H9 (cell line): ENCODE data around the gene KCNH5. TPM values are rescaled to one million over a fixed set of nuclear protein-coding genes. Genes with fewer than 3 reads are reported as not detected.

Experiments
- DNase-seq: peaks from one replicate; pipeline ENCODE4 v3.0.0-alpha.2; 2017
- H2AFZ ChIP-seq: one replicate; pipeline ENCODE4 v1.6.1; 2013; ENCODE audit warnings: mild to moderate bottlenecking, low read length, control low read depth, moderate library complexity
- H2AK5ac ChIP-seq: 2 replicates; pipeline ENCODE4 v1.6.1; 2013; ENCODE audit warnings: low read length, control low read depth, mixed read lengths; ENCODE audit not compliant: insufficient read length
- H2BK120ac ChIP-seq: one replicate; pipeline ENCODE4 v1.6.1; 2013; ENCODE audit warnings: low read depth, mild to moderate bottlenecking, low read length, control low read depth, inconsistent platforms; ENCODE audit not compliant: poor library complexity, severe bottlenecking
- H2BK12ac ChIP-seq: 2 replicates; pipeline ENCODE4 v1.6.1; 2013; ENCODE audit warnings: low read length, control low read depth, mixed read lengths, low read depth; ENCODE audit not compliant: insufficient read length
- H2BK15ac ChIP-seq: 2 replicates; pipeline ENCODE4 v1.6.1; 2013; ENCODE audit warnings: low read depth, low read length, control low read depth
- H2BK20ac ChIP-seq: one replicate; pipeline ENCODE4 v1.6.1; 2013; ENCODE audit warnings: low read depth, mild to moderate bottlenecking, low read length, control low read depth, inconsistent platforms; ENCODE audit not compliant: poor library complexity, severe bottlenecking
- H2BK5ac ChIP-seq: 2 replicates; pipeline ENCODE4 v1.6.1; 2013; ENCODE audit warnings: low read length, control low read depth, mixed read lengths; ENCODE audit not compliant: insufficient read length
- H3K14ac ChIP-seq: 2 replicates; pipeline ENCODE4 v1.6.1; 2013; ENCODE audit warnings: low read length, control low read depth; ENCODE audit not compliant: insufficient read depth
- H3K18ac ChIP-seq: 2 replicates; pipeline ENCODE4 v1.6.1; 2013; ENCODE audit warnings: low read depth, mild to moderate bottlenecking, mixed read lengths, low read length, control low read depth; ENCODE audit not compliant: insufficient read length
- H3K23ac ChIP-seq: 2 replicates; pipeline ENCODE4 v1.6.1; 2013; ENCODE audit warnings: low read length, control low read depth, mixed read lengths, low read depth; ENCODE audit not compliant: insufficient read length
- H3K23me2 ChIP-seq: 2 replicates; pipeline ENCODE4 v1.6.1; 2013; ENCODE audit warnings: low read depth, mild to moderate bottlenecking, mixed read lengths, low read length, control low read depth; ENCODE audit not compliant: insufficient read length, poor library complexity, severe bottlenecking
- H3K27ac ChIP-seq: 2 replicates; pipeline ENCODE4 v1.5.1; 2013; ENCODE audit warnings: low read length, control low read depth, mixed read lengths, low read depth; ENCODE audit not compliant: insufficient read length
- H3K27me3 ChIP-seq: 2 replicates; pipeline ENCODE4 v1.6.1; 2013; ENCODE audit warnings: low read length, control low read depth, inconsistent platforms; ENCODE audit not compliant: insufficient read depth
- H3K4ac ChIP-seq: 2 replicates; pipeline ENCODE4 v1.6.1; 2013; ENCODE audit warnings: low read depth, mild to moderate bottlenecking, control low read depth, inconsistent platforms, low read length, moderate library complexity
- H3K4me1 ChIP-seq: 2 replicates; pipeline ENCODE4 v1.6.1; 2013; ENCODE audit warnings: low read length, control low read depth, inconsistent platforms; ENCODE audit not compliant: insufficient read depth
- H3K4me2 ChIP-seq: 2 replicates; pipeline ENCODE4 v1.6.1; 2013; ENCODE audit warnings: low read length, control low read depth, mixed read lengths; ENCODE audit not compliant: insufficient read length, insufficient read depth
- H3K56ac ChIP-seq: 2 replicates; pipeline ENCODE4 v1.6.1; 2013; ENCODE audit warnings: low read depth, mild to moderate bottlenecking, mixed read lengths, low read length, control low read depth; ENCODE audit not compliant: insufficient read length
- H3K79me1 ChIP-seq: 2 replicates; pipeline ENCODE4 v1.6.1; 2013; ENCODE audit warnings: low read depth, mild to moderate bottlenecking, moderate library complexity, low read length, control low read depth, inconsistent platforms; ENCODE audit not compliant: insufficient read depth, poor library complexity, severe bottlenecking
- H3K79me2 ChIP-seq: 2 replicates; pipeline ENCODE4 v1.6.1; 2013; ENCODE audit warnings: low read length, control low read depth, inconsistent platforms; ENCODE audit not compliant: insufficient read depth
- H3K9ac ChIP-seq: 2 replicates; pipeline ENCODE4 v1.6.1; 2013; ENCODE audit warnings: low read length, control low read depth, mixed read lengths; ENCODE audit not compliant: insufficient read length; ENCODE audit errors: extremely low read depth
- H3K9me3 ChIP-seq: one replicate; pipeline ENCODE4 v1.6.1; 2013; ENCODE audit warnings: low read depth, low read length, inconsistent platforms; ENCODE audit not compliant: control insufficient read depth
- H3T11ph ChIP-seq: one replicate; pipeline ENCODE4 v1.6.1; 2013; ENCODE audit warnings: mild to moderate bottlenecking, low read length, control low read depth, inconsistent platforms
- H4K20me1 ChIP-seq: one replicate; pipeline ENCODE4 v1.6.1; 2013; ENCODE audit not compliant: control insufficient read depth, insufficient read length, insufficient read depth
- H4K5ac ChIP-seq: 2 replicates; pipeline ENCODE4 v1.6.1; 2013; ENCODE audit warnings: low read depth, mild to moderate bottlenecking, mixed read lengths, low read length, control low read depth; ENCODE audit not compliant: insufficient read length
- H4K8ac ChIP-seq: replicated peaks from 2 replicates; pipeline ENCODE4 v1.6.1; 2013; ENCODE audit warnings: low read length, control low read depth, mixed read lengths, low read depth; ENCODE audit not compliant: insufficient read length
- H4K91ac ChIP-seq: 2 replicates; pipeline ENCODE4 v1.6.1; 2013; ENCODE audit warnings: low read depth, mild to moderate bottlenecking, moderate library complexity, mixed read lengths, low read length, control low read depth; ENCODE audit not compliant: insufficient read length
- H3K27ac Mint-ChIP-seq, 3 experiments: 2 replicates in 2 of 3; 3 replicates in 1 of 3; pipeline ENCODE4 v1.8.0; 2020 to 2021; ENCODE audit warnings: mixed read lengths in 3 of 3, mild to moderate bottlenecking in 1 of 3, moderate library complexity in 1 of 3
- H3K27me3 Mint-ChIP-seq: 2 replicates; pipeline ENCODE4 v1.8.0; 2021; ENCODE audit warnings: low read depth, mild to moderate bottlenecking, moderate library complexity, mixed read lengths
- H3K36me3 Mint-ChIP-seq, 3 experiments: 2 replicates in 2 of 3; 3 replicates in 1 of 3; pipeline ENCODE4 v1.8.0; 2020 to 2021; ENCODE audit warnings: low read depth in 3 of 3, mixed read lengths in 3 of 3; ENCODE audit not compliant: insufficient read depth in 1 of 3
- H3K4me1 Mint-ChIP-seq, 2 experiments: 2 replicates each; pipeline ENCODE4 v1.8.0; 2020; ENCODE audit warnings: mixed read lengths in 2 of 2
- H3K4me3 Mint-ChIP-seq, 2 experiments: 2 replicates in 1 of 2; 3 replicates in 1 of 2; pipeline ENCODE4 v1.8.0; 2020 to 2021; ENCODE audit warnings: mild to moderate bottlenecking in 2 of 2, mixed read lengths in 2 of 2, moderate library complexity in 1 of 2
- H3K9me3 Mint-ChIP-seq, 2 experiments: 2 replicates in 1 of 2; 3 replicates in 1 of 2; pipeline ENCODE4 v1.8.0; 2020; ENCODE audit warnings: mild to moderate bottlenecking in 2 of 2, mixed read lengths in 2 of 2, moderate library complexity in 1 of 2
- CTCF ChIP-seq: fragments of 200-600 bp; sonication (generic); conservative IDR thresholded peaks from 3 replicates; pipeline ENCODE4 v1.8.0; 2021; ENCODE audit warnings: antibody characterized with exemption, mild to moderate bottlenecking
- WGBS: extraction: QIAGEN DNeasy Blood & Tissue Kit; methylation state at CpG from one replicate; pipeline ENCODE4 v1.1.7; 2013; ENCODE audit warnings: missing lambda C conversion rate, low lambda C conversion rate, mixed read lengths; ENCODE audit not compliant: insufficient read length; ENCODE audit errors: extremely low coverage; 5-methylcytosine and 5-hydroxymethylcytosine counted together
- total RNA-seq: library from RNA; stranded (reverse); gene quantifications from 2 replicates; pipeline ENCODE4 v1.2.1, GENCODE V29; 2021

KCNH5 gene
- total RNA-seq, 1 experiment from 2014 or later, result 0.42 TPM

- no peak overlapping the region for H2AK5ac ChIP-seq
- no peak overlapping the region for H3K4me2 ChIP-seq
- no peak overlapping the region for H3K27ac ChIP-seq
- no peak overlapping the region for H3K56ac ChIP-seq
- H3K23me2 ChIP-seq, result no peaks in the 10 kb centered on the region
- no peak overlapping the region for H3T11ph ChIP-seq
- Mint-ChIP-seq H3K4me1 (peaks cover 4 to 8% of the 10 kb centered on the region in 2 experiments; a peak in 3 of 4 replicates), H3K36me3 (peaks cover 0 to 20% (median 5%) of the 10 kb centered on the region in 3 experiments; a peak in 4 of 7 replicates), H3K27me3 (no peaks in the 10 kb centered on the region), H3K27ac (no peak overlapping the region), H3K9me3 (peaks cover 10 to 12% of the 10 kb centered on the region in 2 experiments), H3K4me3 (no peak overlapping the region)
- H3K79me1 ChIP-seq, result no peaks in the 10 kb centered on the region
- DNase-seq, result no peak
- H4K91ac ChIP-seq, result no peak overlapping the region
- no peak overlapping the region for H2BK12ac ChIP-seq
- H3K4me1 ChIP-seq, result no peaks in the 10 kb centered on the region
- H2AFZ ChIP-seq, result no peak overlapping the region
- no peak overlapping the region for H3K4ac ChIP-seq
- H3K14ac ChIP-seq, result no peak overlapping the region
- H4K5ac ChIP-seq, result no peak overlapping the region
- H3K9me3 ChIP-seq, result no peaks in the 10 kb centered on the region
- H3K18ac ChIP-seq, result no peak overlapping the region
- no peaks in the 10 kb centered on the region for H4K20me1 ChIP-seq
- no peak overlapping the region for H3K9ac ChIP-seq
- no CpG with 5 or more reads among the region's 2 CpGs for WGBS
- H2BK20ac ChIP-seq, result no peak overlapping the region
- H4K8ac ChIP-seq, result no peak overlapping the region
- no peak overlapping the region for H2BK5ac ChIP-seq
- TF ChIP-seq CTCF, result no peak
- no peak overlapping the region for H2BK120ac ChIP-seq
- H3K23ac ChIP-seq, result no peak overlapping the region
- H3K27me3 ChIP-seq, result no peaks in the 10 kb centered on the region
- no peak overlapping the region for H2BK15ac ChIP-seq
- no peaks in the 10 kb centered on the region for H3K79me2 ChIP-seq
These were observed 360.9 kb downstream of the KCNH5 start for GRCh38 chr14:62684376-62684775.
